ENCODE data around the gene SOX13. TPM values are rescaled to one million over a fixed set of nuclear protein-coding genes. Genes with fewer than 3 reads are reported as not detected.
"Not testable (repeated sequence)": the region's sequence is repeated elsewhere in the genome, so short reads cannot be mapped to it uniquely, and the experiment has no call there.

The SOX13 gene
- total RNA-seq, 1 experiment from 2014 or later: not detected

GRCh38 chr1:204048796-204049195 is 24.1 kb upstream of the SOX13 start:
- H3K9me2 ChIP-seq (replicated peaks; ENCODE audit: insufficient read depth, low read length); H3K36me3 ChIP-seq (ENCODE audit: insufficient read depth, low read length); H3K27ac ChIP-seq (ENCODE audit: low read length); DNase-seq; H3K27me3 ChIP-seq (ENCODE audit: low read length); H3K9me3 ChIP-seq (ENCODE audit: low read length); H3K79me2 ChIP-seq (ENCODE audit: low read length); H3K9ac ChIP-seq (ENCODE audit: low read length); H2AFZ ChIP-seq (ENCODE audit: low read length); H3K4me1 ChIP-seq (ENCODE audit: low read length); H4K20me1 ChIP-seq (ENCODE audit: insufficient read depth, low read depth, low read length); H3K4me2 ChIP-seq (ENCODE audit: low read depth, low read length, poor library complexity, severe bottlenecking); H3K4me3 ChIP-seq (ENCODE audit: low read length): not testable (repeated sequence)

- no peaks in the 10 kb centered on the region for H3K9me2 ChIP-seq (replicated peaks; ENCODE audit: insufficient read depth, low read length)
- no peaks in the 10 kb centered on the region for H4K20me1 ChIP-seq (ENCODE audit: insufficient read depth, low read depth, low read length)
- no peaks in the 10 kb centered on the region for H3K36me3 ChIP-seq (ENCODE audit: insufficient read depth, low read length)
- no peak overlapping the region for H3K4me3 ChIP-seq (ENCODE audit: low read length)
- DNase-seq: no peak
- H3K9me3 ChIP-seq (ENCODE audit: low read length): no peaks in the 10 kb centered on the region
- H2AFZ ChIP-seq (ENCODE audit: low read length): no peak overlapping the region
- no peak overlapping the region for H3K4me2 ChIP-seq (ENCODE audit: low read depth, low read length, poor library complexity, severe bottlenecking)
- no peaks in the 10 kb centered on the region for H3K27me3 ChIP-seq (ENCODE audit: low read length)
- no peak overlapping the region for H3K27ac ChIP-seq (ENCODE audit: low read length)
- H3K9ac ChIP-seq (ENCODE audit: low read length): no peak overlapping the region
- H3K4me1 ChIP-seq (ENCODE audit: low read length): no peaks in the 10 kb centered on the region
- no peaks in the 10 kb centered on the region for H3K79me2 ChIP-seq (ENCODE audit: low read length)
These were observed 21.7 kb upstream of the SOX13 start for GRCh38 chr1:204051258-204051657.

- Histone ChIP-seq H3K27ac (ENCODE audit: low read length) (no peak overlapping the region), H3K36me3 (ENCODE audit: insufficient read depth, low read length) (no peaks in the 10 kb centered on the region), H4K20me1 (ENCODE audit: insufficient read depth, low read depth, low read length) (no peaks in the 10 kb centered on the region), H3K4me3 (ENCODE audit: low read length) (no peak overlapping the region), H3K79me2 (ENCODE audit: low read length) (no peaks in the 10 kb centered on the region), H3K9me3 (ENCODE audit: low read length) (no peaks in the 10 kb centered on the region), H3K4me2 (ENCODE audit: low read depth, low read length, poor library complexity, severe bottlenecking) (no peak overlapping the region), H2AFZ (ENCODE audit: low read length) (no peak overlapping the region), H3K27me3 (ENCODE audit: low read length) (no peaks in the 10 kb centered on the region), H3K4me1 (ENCODE audit: low read length) (no peaks in the 10 kb centered on the region), H3K9me2 (replicated peaks; ENCODE audit: insufficient read depth, low read length) (no peaks in the 10 kb centered on the region), H3K9ac (ENCODE audit: low read length) (no peak overlapping the region)
- DNase-seq: no peak
These were observed 21.2 kb upstream of the SOX13 start for GRCh38 chr1:204051718-204052117.

DNA sequence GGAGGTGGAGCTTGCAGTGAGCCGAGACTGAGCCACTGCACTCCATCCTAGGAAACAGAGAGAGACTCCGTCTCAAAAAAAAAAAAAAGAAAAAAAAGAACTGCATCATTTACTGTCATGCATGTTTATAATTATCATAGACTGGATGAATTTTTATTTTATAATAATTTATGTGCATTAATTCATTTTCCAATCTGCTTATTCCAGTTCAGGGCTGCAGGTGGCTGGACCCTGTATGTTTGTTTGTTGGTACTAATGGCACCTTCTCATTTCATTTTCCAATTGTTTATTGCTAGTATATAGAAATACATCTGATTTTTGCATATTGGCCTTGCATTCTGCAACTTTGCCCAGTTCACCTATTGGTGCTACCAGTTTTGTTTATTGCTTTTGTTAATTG is 19.0 kb upstream of the SOX13 start:
- H3K9me2 ChIP-seq (replicated peaks; ENCODE audit: insufficient read depth, low read length): no peaks in the 10 kb centered on the region
- DNase-seq: no peak

DNA sequence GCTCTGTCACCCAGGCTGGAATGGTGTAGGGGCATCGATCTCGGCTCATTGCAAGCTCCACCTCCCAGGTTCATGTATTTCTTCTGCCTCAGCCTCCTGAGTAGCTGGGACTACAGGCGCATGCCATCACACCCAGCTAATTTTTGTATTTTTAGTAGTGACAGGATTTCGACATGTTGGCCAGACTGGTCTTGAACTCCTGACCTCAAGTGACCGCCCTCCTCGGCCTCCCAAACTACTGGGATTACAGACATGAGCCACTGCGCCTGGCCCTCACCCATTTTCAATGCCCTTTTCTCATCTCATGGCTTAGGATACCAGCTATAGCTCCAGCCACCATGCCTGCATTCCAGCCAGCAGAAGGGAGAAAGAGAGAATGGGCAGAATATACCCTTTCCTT is 12.9 kb upstream of the SOX13 start:
- H3K4me1 ChIP-seq (ENCODE audit: low read length): no peaks in the 10 kb centered on the region
- H2AFZ ChIP-seq (ENCODE audit: low read length): no peak overlapping the region
- H3K9me2 ChIP-seq (replicated peaks; ENCODE audit: insufficient read depth, low read length): no peaks in the 10 kb centered on the region
- no peak for DNase-seq
- no peaks in the 10 kb centered on the region for H3K9me3 ChIP-seq (ENCODE audit: low read length)
- H3K27ac ChIP-seq (ENCODE audit: low read length): no peak overlapping the region
- H3K9ac ChIP-seq (ENCODE audit: low read length): no peak overlapping the region
- no peaks in the 10 kb centered on the region for H4K20me1 ChIP-seq (ENCODE audit: insufficient read depth, low read depth, low read length)
- no peak overlapping the region for H3K4me2 ChIP-seq (ENCODE audit: low read depth, low read length, poor library complexity, severe bottlenecking)
- H3K36me3 ChIP-seq (ENCODE audit: insufficient read depth, low read length): no peaks in the 10 kb centered on the region
- H3K4me3 ChIP-seq (ENCODE audit: low read length): no peak overlapping the region
- no peaks in the 10 kb centered on the region for H3K79me2 ChIP-seq (ENCODE audit: low read length)
- H3K27me3 ChIP-seq (ENCODE audit: low read length): no peaks in the 10 kb centered on the region

More for the DNA sequence above, 19.0 kb upstream of the SOX13 start:
- H2AFZ ChIP-seq (ENCODE audit: low read length): no peak overlapping the region
- H3K9me3 ChIP-seq (ENCODE audit: low read length): no peaks in the 10 kb centered on the region
- no peak overlapping the region for H3K4me3 ChIP-seq (ENCODE audit: low read length)
- no peak overlapping the region for H3K9ac ChIP-seq (ENCODE audit: low read length)
- no peaks in the 10 kb centered on the region for H3K27me3 ChIP-seq (ENCODE audit: low read length)
- no peaks in the 10 kb centered on the region for H3K4me1 ChIP-seq (ENCODE audit: low read length)
- no peak overlapping the region for H3K27ac ChIP-seq (ENCODE audit: low read length)
- H3K4me2 ChIP-seq (ENCODE audit: low read depth, low read length, poor library complexity, severe bottlenecking): no peak overlapping the region
- no peaks in the 10 kb centered on the region for H4K20me1 ChIP-seq (ENCODE audit: insufficient read depth, low read depth, low read length)
- no peaks in the 10 kb centered on the region for H3K79me2 ChIP-seq (ENCODE audit: low read length)
- no peaks in the 10 kb centered on the region for H3K36me3 ChIP-seq (ENCODE audit: insufficient read depth, low read length)

- Histone ChIP-seq H3K36me3 (ENCODE audit: insufficient read depth, low read length) (no peaks in the 10 kb centered on the region), H3K9me2 (replicated peaks; ENCODE audit: insufficient read depth, low read length) (no peaks in the 10 kb centered on the region), H2AFZ (ENCODE audit: low read length) (no peak overlapping the region), H3K27ac (ENCODE audit: low read length) (no peak overlapping the region), H3K27me3 (ENCODE audit: low read length) (no peaks in the 10 kb centered on the region), H3K79me2 (ENCODE audit: low read length) (no peaks in the 10 kb centered on the region), H4K20me1 (ENCODE audit: insufficient read depth, low read depth, low read length) (no peaks in the 10 kb centered on the region), H3K9me3 (ENCODE audit: low read length) (no peaks in the 10 kb centered on the region), H3K9ac (ENCODE audit: low read length) (no peak overlapping the region), H3K4me2 (ENCODE audit: low read depth, low read length, poor library complexity, severe bottlenecking) (no peak overlapping the region), H3K4me3 (ENCODE audit: low read length) (no peak overlapping the region), H3K4me1 (ENCODE audit: low read length) (no peaks in the 10 kb centered on the region)
- DNase-seq: no peak
These were observed 10.8 kb upstream of the SOX13 start for GRCh38 chr1:204062106-204062505.

GRCh38 chr1:204065174-204065985 is 7.5 kb upstream of the SOX13 start:
- Histone ChIP-seq H3K79me2 (ENCODE audit: low read length) (no peaks in the 10 kb centered on the region), H2AFZ (ENCODE audit: low read length) (no peak overlapping the region), H3K9ac (ENCODE audit: low read length) (no peak overlapping the region), H3K4me3 (ENCODE audit: low read length) (no peak overlapping the region), H4K20me1 (ENCODE audit: insufficient read depth, low read depth, low read length) (no peaks in the 10 kb centered on the region), H3K9me3 (ENCODE audit: low read length) (no peaks in the 10 kb centered on the region), H3K4me1 (ENCODE audit: low read length) (no peaks in the 10 kb centered on the region), H3K4me2 (ENCODE audit: low read depth, low read length, poor library complexity, severe bottlenecking) (no peak overlapping the region), H3K27me3 (ENCODE audit: low read length) (no peaks in the 10 kb centered on the region), H3K27ac (ENCODE audit: low read length) (no peak overlapping the region), H3K9me2 (replicated peaks; ENCODE audit: insufficient read depth, low read length) (no peaks in the 10 kb centered on the region), H3K36me3 (ENCODE audit: insufficient read depth, low read length) (no peaks in the 10 kb centered on the region)
- no peak for DNase-seq

- Histone ChIP-seq H2AFZ (ENCODE audit: low read length) (no peak overlapping the region), H3K4me1 (ENCODE audit: low read length) (no peaks in the 10 kb centered on the region), H4K20me1 (ENCODE audit: insufficient read depth, low read depth, low read length) (no peaks in the 10 kb centered on the region), H3K9me2 (replicated peaks; ENCODE audit: insufficient read depth, low read length) (no peaks in the 10 kb centered on the region), H3K9ac (ENCODE audit: low read length) (no peak overlapping the region), H3K27ac (ENCODE audit: low read length) (no peak overlapping the region), H3K4me2 (ENCODE audit: low read depth, low read length, poor library complexity, severe bottlenecking) (no peak overlapping the region), H3K27me3 (ENCODE audit: low read length) (no peaks in the 10 kb centered on the region), H3K9me3 (ENCODE audit: low read length) (no peaks in the 10 kb centered on the region), H3K4me3 (ENCODE audit: low read length) (no peak overlapping the region), H3K79me2 (ENCODE audit: low read length) (no peaks in the 10 kb centered on the region), H3K36me3 (ENCODE audit: insufficient read depth, low read length) (no peaks in the 10 kb centered on the region)
- no peak for DNase-seq
These were observed 7.0 kb upstream of the SOX13 start for GRCh38 chr1:204065986-204066300.

All from Karpas-422 (cell line).